Muscle of leg (tissue), 16 donors: ENCODE results near the gene SLC9C1. TPM values are rescaled to one million over a fixed set of nuclear protein-coding genes. Genes with fewer than 3 reads are reported as not detected.
A peak's percentile ranks its signal among the peaks of the same experiment; 100 is the strongest.

Experiments
- DNase-seq: peaks from one replicate; pipeline ENCODE4 v3.0.0; 2013
- H3K27ac ChIP-seq: one replicate; pipeline ENCODE4 v1.5.1; 2013; ENCODE audit warnings: mild to moderate bottlenecking, low read length, control low read depth
- H3K27me3 ChIP-seq: one replicate; pipeline ENCODE4 v1.6.1; 2013; ENCODE audit warnings: low read length; ENCODE audit not compliant: control insufficient read depth, insufficient read depth
- H3K36me3 ChIP-seq: one replicate; pipeline ENCODE4 v1.6.1; 2013; ENCODE audit warnings: low read length; ENCODE audit not compliant: control insufficient read depth, insufficient read depth
- H3K4me1 ChIP-seq: one replicate; pipeline ENCODE4 v1.6.1; 2013; ENCODE audit warnings: low read length; ENCODE audit not compliant: control insufficient read depth, insufficient read depth
- H3K4me3 ChIP-seq: one replicate; pipeline ENCODE4 v1.5.1; 2013; ENCODE audit warnings: low read length, control low read depth
- H3K9me3 ChIP-seq: replicated peaks from 2 replicates; pipeline ENCODE4 v1.6.1; 2013; ENCODE audit warnings: low read depth, low read length; ENCODE audit not compliant: control insufficient read depth
- WGBS: methylation state at CpG from one replicate; pipeline ENCODE4 v1.1.5; 2013; ENCODE audit warnings: missing lambda C conversion rate; ENCODE audit not compliant: insufficient coverage; 5-methylcytosine and 5-hydroxymethylcytosine counted together
- long read RNA-seq, 11 donors: transcript quantifications; one replicate each; lab custom pipeline, GENCODE V29; 2026
- polyA plus RNA-seq, 8 donors: library from polyadenylated mRNA; unstranded; fragments of 120-200 nt; gene quantifications; one replicate each; pipeline versions ENCODE4 v1.2.1 to v1.2.3, GENCODE V29; 2013; ENCODE audit warnings: inconsistent platforms in 1 of 8, low replicate concordance in 1 of 8; ENCODE audit not compliant: insufficient read length in 8 of 8, insufficient read depth in 1 of 8
- total RNA-seq: library from RNA; stranded (reverse); fragments of 120-200 nt; gene quantifications from one replicate; pipeline ENCODE4 v1.2.4, GENCODE V29; 2013

Gene SLC9C1
- total RNA-seq (1.2 TPM), polyA plus RNA-seq (under 1 TPM; 0.06 to 0.54 (median 0.28) TPM)
- long read RNA-seq, donor 1, result 0 reads
- long read RNA-seq, donor 2, result 0 reads
- long read RNA-seq, donor 3, result 0 reads
- long read RNA-seq, donor 4, result 0 reads
- long read RNA-seq, donor 5, result 0 reads
- long read RNA-seq, donor 6, result 0 reads
- long read RNA-seq, donor 7, result 0 reads
- long read RNA-seq, donor 8, result 0 reads
- long read RNA-seq, donor 9, result 0 reads
- long read RNA-seq, donor 10, result 0 reads
- long read RNA-seq, donor 11, result 0 reads

GRCh38 chr3:112293368-112294321 is at the start of gene SLC9C1:
Gene SLC9C1 (minus strand): TSS chr3:112294216. CDS start chr3:112286791, 7,425 bp downstream.
- 35% methylated on average over 4 of the region's 15 CpGs for WGBS
- H3K36me3 ChIP-seq, result no peaks in the 10 kb centered on the region
- H3K4me3 ChIP-seq, result peak within 1 kb of the TSS; percentile 38
- peak; percentile 86 for DNase-seq
- no peaks in the 10 kb centered on the region for H3K9me3 ChIP-seq
- H3K27me3 ChIP-seq, result no peaks in the 10 kb centered on the region
- H3K27ac ChIP-seq, result peak within 1 kb of the TSS; percentile 90
- peaks cover 2% of the 10 kb centered on the region for H3K4me1 ChIP-seq

GRCh38 chr3:112341386-112341785 is 47.4 kb upstream of the SLC9C1 start:
- Histone ChIP-seq H3K36me3 (peaks cover 13% of the 10 kb centered on the region), H3K4me1 (no peaks in the 10 kb centered on the region), H3K4me3 (no peak overlapping the region), H3K27me3 (no peaks in the 10 kb centered on the region), H3K27ac (no peak overlapping the region), H3K9me3 (peaks cover 3% of the 10 kb centered on the region)
- WGBS, result no CpG with 5 or more reads among the region's 2 CpGs
- no peak for DNase-seq

GRCh38 chr3:112339609-112340008 is 45.6 kb upstream of the SLC9C1 start:
- Histone ChIP-seq H3K9me3 (peaks cover 3% of the 10 kb centered on the region), H3K27ac (no peak overlapping the region), H3K4me3 (no peak overlapping the region), H3K4me1 (no peaks in the 10 kb centered on the region), H3K36me3 (peaks cover 3% of the 10 kb centered on the region), H3K27me3 (no peaks in the 10 kb centered on the region)
- no CpG with 5 or more reads among the region's 2 CpGs for WGBS
- DNase-seq, result no peak

GRCh38 chr3:112339134-112339533 is 45.1 kb upstream of the SLC9C1 start:
- DNase-seq, result no peak
- peaks cover 3% of the 10 kb centered on the region for H3K9me3 ChIP-seq
- no peak overlapping the region for H3K27ac ChIP-seq
- no peaks in the 10 kb centered on the region for H3K4me1 ChIP-seq
- H3K4me3 ChIP-seq, result no peak overlapping the region
- H3K36me3 ChIP-seq, result peaks cover 3% of the 10 kb centered on the region
- no peaks in the 10 kb centered on the region for H3K27me3 ChIP-seq

GRCh38 chr3:112338727-112339056 is 44.7 kb upstream of the SLC9C1 start:
- WGBS, result no CpG with 5 or more reads among the region's 2 CpGs
- Histone ChIP-seq H3K9me3 (peaks cover 3% of the 10 kb centered on the region), H3K27me3 (no peaks in the 10 kb centered on the region), H3K27ac (no peak overlapping the region), H3K4me1 (no peaks in the 10 kb centered on the region), H3K4me3 (no peak overlapping the region), H3K36me3 (peaks cover 3% of the 10 kb centered on the region)
- DNase-seq, result no peak

GRCh38 chr3:112338021-112338726 is 44.2 kb upstream of the SLC9C1 start:
- Histone ChIP-seq H3K4me1 (no peaks in the 10 kb centered on the region), H3K36me3 (peaks cover 3% of the 10 kb centered on the region), H3K27me3 (no peaks in the 10 kb centered on the region), H3K27ac (no peak overlapping the region), H3K4me3 (no peak overlapping the region), H3K9me3 (peaks cover under 1% of the 10 kb centered on the region)
- 60% methylated on average over 1 of the region's 6 CpGs for WGBS
- no peak for DNase-seq

GRCh38 chr3:112335434-112335781 is 41.4 kb upstream of the SLC9C1 start:
- Histone ChIP-seq H3K27me3 (no peaks in the 10 kb centered on the region), H3K36me3 (no peaks in the 10 kb centered on the region), H3K4me3 (no peak overlapping the region), H3K27ac (peak overlapping the region; percentile 97), H3K9me3 (no peaks in the 10 kb centered on the region), H3K4me1 (no peaks in the 10 kb centered on the region)
- DNase-seq, result no peak
- no CpG with 5 or more reads among the region's 2 CpGs for WGBS

GRCh38 chr3:112334691-112335433 is 40.8 kb upstream of the SLC9C1 start:
- peak; percentile 72 for DNase-seq
- Histone ChIP-seq H3K27me3 (no peaks in the 10 kb centered on the region), H3K4me1 (no peaks in the 10 kb centered on the region), H3K4me3 (peak overlapping the region; percentile 61), H3K36me3 (no peaks in the 10 kb centered on the region), H3K9me3 (no peaks in the 10 kb centered on the region), H3K27ac (peak overlapping the region; percentile 97)
- no CpG with 5 or more reads among the region's 6 CpGs for WGBS

GRCh38 chr3:112333381-112334317 is 39.6 kb upstream of the SLC9C1 start:
- Histone ChIP-seq H3K9me3 (no peaks in the 10 kb centered on the region), H3K4me1 (no peaks in the 10 kb centered on the region), H3K36me3 (no peaks in the 10 kb centered on the region), H3K4me3 (peak overlapping the region; percentile 61), H3K27me3 (no peaks in the 10 kb centered on the region), H3K27ac (peak overlapping the region; percentile 97)
- peak; percentile 91 for DNase-seq
- WGBS, result 0% methylated on average over 12 of the region's 23 CpGs
